A673 (cell line): ENCODE data around the gene ZMIZ2.

ENCODE experiments used
- EZH2 ChIP-seq: fragments of 200-600 bp; sonication (generic); IDR thresholded peaks from 2 replicates; pipeline ENCODE4 v1.6.1; 2017; ENCODE audit warnings: borderline replicate concordance, low read depth, mild to moderate bottlenecking, mixed read lengths, antibody characterized with exemption, low read length; ENCODE audit not compliant: poor library complexity, severe bottlenecking
- TF ChIP-seq, protein P1 (sequence below): fragments of 300-800, 200-600 bp; sonication (generic); conservative IDR thresholded peaks from 2 replicates; pipeline ENCODE4 v1.5.1; 2017; ENCODE audit warnings: low read depth, mild to moderate bottlenecking, antibody characterized with exemption, low read length, moderate library complexity, mixed read lengths

DNA sequence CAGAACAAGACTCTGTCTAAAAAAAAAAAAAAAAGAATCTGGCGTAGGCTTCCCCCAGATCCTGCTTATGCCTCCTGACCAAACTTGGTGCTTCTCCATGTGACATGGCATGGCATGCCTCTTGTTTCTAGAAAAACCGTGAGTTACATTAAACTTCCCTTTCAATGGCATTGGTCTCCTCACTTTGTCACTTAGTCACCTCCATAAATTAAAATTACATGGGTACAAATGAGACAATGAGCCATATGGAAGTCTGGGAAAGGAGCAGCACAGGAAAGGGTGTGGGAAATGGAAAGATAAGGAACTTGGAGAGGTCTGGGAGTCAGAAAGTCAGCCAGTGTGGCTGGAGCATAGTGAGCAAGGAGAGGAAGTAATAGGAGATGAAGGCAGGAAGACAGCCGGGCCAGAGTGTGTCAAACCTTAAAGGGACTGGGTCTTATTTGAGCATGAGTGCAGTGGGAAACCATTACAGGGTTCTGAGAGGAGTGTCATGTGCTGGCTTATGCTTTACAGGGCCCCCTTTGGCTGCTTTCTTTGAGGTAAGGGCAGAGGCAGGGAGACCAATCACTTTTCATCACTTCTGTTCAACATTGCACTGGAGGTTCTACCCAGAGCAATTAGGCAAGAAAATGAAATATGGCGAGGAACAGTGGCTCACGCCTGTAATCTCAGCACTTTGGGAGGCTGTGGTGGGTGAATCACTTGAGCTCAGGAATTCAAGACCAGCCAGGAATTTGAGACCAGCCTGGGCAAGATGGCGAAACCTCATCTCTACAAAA lies 21.3 kb upstream of the ZMIZ2 start:
- TF ChIP-seq, protein P1, sequence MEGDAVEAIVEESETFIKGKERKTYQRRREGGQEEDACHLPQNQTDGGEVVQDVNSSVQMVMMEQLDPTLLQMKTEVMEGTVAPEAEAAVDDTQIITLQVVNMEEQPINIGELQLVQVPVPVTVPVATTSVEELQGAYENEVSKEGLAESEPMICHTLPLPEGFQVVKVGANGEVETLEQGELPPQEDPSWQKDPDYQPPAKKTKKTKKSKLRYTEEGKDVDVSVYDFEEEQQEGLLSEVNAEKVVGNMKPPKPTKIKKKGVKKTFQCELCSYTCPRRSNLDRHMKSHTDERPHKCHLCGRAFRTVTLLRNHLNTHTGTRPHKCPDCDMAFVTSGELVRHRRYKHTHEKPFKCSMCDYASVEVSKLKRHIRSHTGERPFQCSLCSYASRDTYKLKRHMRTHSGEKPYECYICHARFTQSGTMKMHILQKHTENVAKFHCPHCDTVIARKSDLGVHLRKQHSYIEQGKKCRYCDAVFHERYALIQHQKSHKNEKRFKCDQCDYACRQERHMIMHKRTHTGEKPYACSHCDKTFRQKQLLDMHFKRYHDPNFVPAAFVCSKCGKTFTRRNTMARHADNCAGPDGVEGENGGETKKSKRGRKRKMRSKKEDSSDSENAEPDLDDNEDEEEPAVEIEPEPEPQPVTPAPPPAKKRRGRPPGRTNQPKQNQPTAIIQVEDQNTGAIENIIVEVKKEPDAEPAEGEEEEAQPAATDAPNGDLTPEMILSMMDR = no peak
- no peak for TF ChIP-seq EZH2
